ENCODE measurements around the gene NPIPA1. TPM values are rescaled to one million over a fixed set of nuclear protein-coding genes. Genes with fewer than 3 reads are reported as not detected.
"Not testable (repeated sequence)": the region's sequence is repeated elsewhere in the genome, so short reads cannot be mapped to it uniquely, and the experiment has no call there.

Gene NPIPA1
- total RNA-seq, 2 experiments from 2014 or later, result 66.7 to 124 TPM

DNA sequence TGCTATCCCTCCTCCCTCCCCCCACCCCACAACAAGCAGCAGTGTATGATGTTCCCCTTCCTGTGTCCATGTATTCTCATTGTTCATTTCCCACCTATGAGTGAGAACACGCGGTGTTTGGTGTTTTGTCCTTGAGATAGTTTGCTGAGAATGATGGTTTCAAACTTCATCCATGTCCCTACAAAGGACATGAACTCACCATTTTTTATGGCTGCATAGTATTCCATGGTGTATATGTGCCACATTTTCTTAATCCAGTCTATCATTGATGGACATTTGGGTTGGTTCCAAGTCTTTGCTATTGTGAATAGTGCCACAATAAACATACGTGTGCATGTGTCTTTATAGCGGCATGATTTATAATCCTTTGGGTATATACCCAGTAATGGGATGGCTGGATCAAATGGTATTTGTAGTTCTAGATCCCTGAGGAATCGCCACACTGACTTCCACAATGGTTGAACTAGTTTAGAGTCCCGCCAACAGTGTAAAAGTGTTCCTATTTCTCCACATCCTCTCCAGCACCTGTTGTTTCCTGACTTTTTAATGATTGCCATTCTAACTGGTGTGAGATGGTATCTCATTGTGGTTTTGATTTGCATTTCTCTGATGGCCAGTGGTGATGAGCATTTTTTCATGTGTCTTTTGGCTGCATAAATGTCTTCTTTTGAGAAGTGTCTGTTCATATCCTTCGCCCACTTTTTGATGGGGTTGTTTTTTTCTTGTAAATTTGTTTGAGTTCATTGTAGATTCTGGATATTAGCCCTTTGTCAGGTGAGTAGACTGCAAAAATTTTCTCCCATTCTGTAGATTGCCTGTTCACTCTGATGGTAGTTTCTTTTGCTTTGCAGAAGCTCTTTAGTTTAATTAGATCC lies 56.3 kb downstream of the NPIPA1 start:
- H3K79me2 ChIP-seq (ENCODE audit: insufficient read depth, low read depth, low read length), result peaks cover 12% of the 10 kb centered on the region; the same call in 1 of the 2 replicates
- not testable (repeated sequence) for BruUV-seq (replicated peaks)

DNA sequence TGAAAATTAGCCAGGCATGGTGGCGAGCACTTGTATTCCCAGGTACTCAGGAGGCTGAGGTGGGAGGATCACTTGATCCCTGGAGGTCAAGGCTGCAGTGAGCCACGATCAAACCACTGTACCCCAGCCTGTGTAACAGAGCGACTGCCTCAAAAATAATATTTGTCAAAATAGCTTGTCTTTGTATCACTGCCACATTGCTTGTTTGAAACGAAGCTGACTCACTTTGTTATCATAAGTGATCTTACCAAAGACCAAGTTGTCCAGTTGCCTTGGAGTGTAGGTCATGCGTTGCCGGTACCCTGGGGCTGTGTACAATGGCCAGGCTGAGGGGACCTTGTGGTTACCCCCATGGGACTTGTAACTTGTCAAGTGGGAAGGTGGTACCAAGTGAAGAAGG lies 59.5 kb downstream of the NPIPA1 start:
- H2AFZ ChIP-seq (ENCODE audit: low read length); DNase-seq (ENCODE audit: low spot score); BruUV-seq (replicated peaks); H3K9me2 ChIP-seq (ENCODE audit: insufficient read depth, low read length); H3K4me2 ChIP-seq (ENCODE audit: low read length); POLR2A ChIA-PET; H3K4me3 ChIP-seq (ENCODE audit: low read depth, low read length, poor library complexity, severe bottlenecking); CTCF ChIA-PET (ENCODE audit: unreplicated experiment); H3K27ac ChIP-seq (ENCODE audit: low read depth, low read length, poor library complexity, severe bottlenecking); H3K4me1 ChIP-seq (ENCODE audit: insufficient read depth, low read length, poor library complexity, severe bottlenecking); intact Hi-C loops (cut with micrococcal nuclease; ENCODE audit: unreplicated experiment); H3K9me3 ChIP-seq (ENCODE audit: low read length); H4K20me1 ChIP-seq (ENCODE audit: insufficient read depth, low read length): not testable (repeated sequence)
- Histone ChIP-seq H3K79me2 (ENCODE audit: insufficient read depth, low read depth, low read length) (peaks cover 12% of the 10 kb centered on the region; the same call in 1 of the 2 replicates), H3K36me3 (ENCODE audit: insufficient read depth, low read length) (peaks cover 28% of the 10 kb centered on the region)

More for the DNA sequence above, 56.3 kb downstream of the NPIPA1 start:
- peaks cover 25% of the 10 kb centered on the region for H3K36me3 ChIP-seq (ENCODE audit: insufficient read depth, low read length)
- H3K9me2 ChIP-seq (ENCODE audit: insufficient read depth, low read length); H3K4me3 ChIP-seq (ENCODE audit: low read depth, low read length, poor library complexity, severe bottlenecking); DNase-seq (ENCODE audit: low spot score); POLR2A ChIA-PET; CTCF ChIA-PET (ENCODE audit: unreplicated experiment); H3K27ac ChIP-seq (ENCODE audit: low read depth, low read length, poor library complexity, severe bottlenecking); H3K9me3 ChIP-seq (ENCODE audit: low read length); H2AFZ ChIP-seq (ENCODE audit: low read length); H4K20me1 ChIP-seq (ENCODE audit: insufficient read depth, low read length); intact Hi-C loops (cut with micrococcal nuclease; ENCODE audit: unreplicated experiment); H3K4me1 ChIP-seq (ENCODE audit: insufficient read depth, low read length, poor library complexity, severe bottlenecking); H3K4me2 ChIP-seq (ENCODE audit: low read length): not testable (repeated sequence)

DNA sequence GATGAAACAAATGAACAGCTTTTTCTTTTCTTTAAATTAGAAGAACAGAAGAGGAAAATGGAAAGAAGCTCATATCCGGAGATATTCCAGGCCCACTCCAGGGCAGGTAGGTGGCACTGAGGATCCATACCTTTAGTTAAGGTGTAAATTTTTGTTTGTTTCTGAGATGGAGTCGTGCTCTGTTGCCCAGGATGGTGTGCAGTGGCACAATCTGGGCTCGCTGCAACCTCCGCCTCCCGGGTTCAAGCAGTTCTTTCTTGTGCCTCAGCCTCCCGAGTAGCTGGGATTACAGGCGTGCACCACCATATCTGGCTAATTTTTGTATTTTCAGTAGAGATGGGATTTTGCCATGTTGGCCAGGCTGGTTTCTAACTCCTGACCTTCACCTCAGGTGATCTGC lies 61.1 kb downstream of the NPIPA1 start:
- H3K9me2 ChIP-seq (ENCODE audit: insufficient read depth, low read length); H4K20me1 ChIP-seq (ENCODE audit: insufficient read depth, low read length); H3K27ac ChIP-seq (ENCODE audit: low read depth, low read length, poor library complexity, severe bottlenecking); H3K4me2 ChIP-seq (ENCODE audit: low read length); CTCF ChIA-PET (ENCODE audit: unreplicated experiment); H3K4me3 ChIP-seq (ENCODE audit: low read depth, low read length, poor library complexity, severe bottlenecking); POLR2A ChIA-PET; DNase-seq (ENCODE audit: low spot score); intact Hi-C loops (cut with micrococcal nuclease; ENCODE audit: unreplicated experiment); H2AFZ ChIP-seq (ENCODE audit: low read length); H3K9me3 ChIP-seq (ENCODE audit: low read length); H3K4me1 ChIP-seq (ENCODE audit: insufficient read depth, low read length, poor library complexity, severe bottlenecking); BruUV-seq (replicated peaks): not testable (repeated sequence)
- Histone ChIP-seq H3K79me2 (ENCODE audit: insufficient read depth, low read depth, low read length) (peaks cover 12% of the 10 kb centered on the region; the same call in 1 of the 2 replicates), H3K36me3 (ENCODE audit: insufficient read depth, low read length) (peaks cover 19% of the 10 kb centered on the region)

DNA sequence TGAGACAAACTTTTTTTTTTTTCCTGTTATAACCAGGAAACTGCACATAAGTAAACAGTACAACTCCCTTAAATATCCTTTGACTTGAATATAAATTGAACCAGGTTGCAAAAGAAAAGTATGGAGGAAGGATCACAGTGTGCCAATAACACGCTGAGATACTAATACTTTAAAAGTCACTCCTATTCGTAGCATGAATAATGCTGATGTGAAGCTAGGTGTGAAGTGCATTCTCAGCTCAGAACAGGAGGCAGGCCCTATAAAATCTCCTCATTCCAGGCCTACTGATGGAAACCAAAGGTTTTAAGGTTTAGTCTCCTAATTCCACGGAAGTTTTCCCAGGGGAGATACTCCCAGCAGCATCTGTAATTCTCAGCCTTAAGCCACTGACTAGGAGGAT lies 62.6 kb downstream of the NPIPA1 start:
- H3K9me3 ChIP-seq (ENCODE audit: low read length); BruUV-seq (replicated peaks); POLR2A ChIA-PET; H3K4me1 ChIP-seq (ENCODE audit: insufficient read depth, low read length, poor library complexity, severe bottlenecking); H4K20me1 ChIP-seq (ENCODE audit: insufficient read depth, low read length); intact Hi-C loops (cut with micrococcal nuclease; ENCODE audit: unreplicated experiment); CTCF ChIA-PET (ENCODE audit: unreplicated experiment); H2AFZ ChIP-seq (ENCODE audit: low read length); H3K9me2 ChIP-seq (ENCODE audit: insufficient read depth, low read length); H3K27ac ChIP-seq (ENCODE audit: low read depth, low read length, poor library complexity, severe bottlenecking); DNase-seq (ENCODE audit: low spot score); H3K4me2 ChIP-seq (ENCODE audit: low read length); H3K4me3 ChIP-seq (ENCODE audit: low read depth, low read length, poor library complexity, severe bottlenecking): not testable (repeated sequence)
- Histone ChIP-seq H3K36me3 (ENCODE audit: insufficient read depth, low read length) (peaks cover 27% of the 10 kb centered on the region), H3K79me2 (ENCODE audit: insufficient read depth, low read depth, low read length) (peaks cover 12% of the 10 kb centered on the region; the same call in 1 of the 2 replicates)

Small RNA genes lying within 50 kb of the gene (microRNA-seq; reads per million reads assigned to microRNA genes)
- gene MIR3180-1 (ENCODE audit: borderline replicate concordance), result not detected
- not detected for gene MIR3670-1 (ENCODE audit: borderline replicate concordance)
- gene MIR6511A1 (ENCODE audit: borderline replicate concordance), result not detected
- gene MIR6770-1 (ENCODE audit: borderline replicate concordance), result not detected

Small RNA genes lying within 50 kb of the gene (small RNA-seq; reads per million reads assigned to genes)
- gene AC138932.4 (not detected), gene MIR3180-1 (not detected), gene MIR3670-1 (not detected), gene MIR6511A1 (not detected), gene MIR6770-1 (not detected), gene RF00019 (not detected)

Other genes with a start within 250 kb of the NPIPA1 start
- 0.41 TPM in 1 of 2 replicates, not detected in the other for gene PLA2G10, start 243.1 kb upstream of the NPIPA1 start, total RNA-seq (2014; rRNA removed; shearing (Covaris generic))
- 0.39 TPM in 1 of 2 replicates, not detected in the other for gene PLA2G10, start 243.1 kb upstream of the NPIPA1 start, total RNA-seq (2022)
- gene NPIPA3, start 234.0 kb upstream of the NPIPA1 start, total RNA-seq (2014; rRNA removed; shearing (Covaris generic)), result 2.8 and 5.0 TPM in 2 replicates
- gene NPIPA3, start 234.0 kb upstream of the NPIPA1 start, total RNA-seq (2022), result 1.3 and 1.8 TPM in 2 replicates
- not detected in 2 replicates for gene NPIPA2, start 194.9 kb upstream of the NPIPA1 start, total RNA-seq (2014; rRNA removed; shearing (Covaris generic))
- 4.9 and 10.7 TPM in 2 replicates for gene NPIPA2, start 194.9 kb upstream of the NPIPA1 start, total RNA-seq (2022)
- gene NOMO1, start 103.7 kb upstream of the NPIPA1 start, total RNA-seq (2014; rRNA removed; shearing (Covaris generic)), result 27.3 and 34.9 TPM in 2 replicates
- 46.8 and 52.6 TPM in 2 replicates for gene NOMO1, start 103.7 kb upstream of the NPIPA1 start, total RNA-seq (2022)
- 43.0 and 58.0 TPM in 2 replicates for gene PDXDC1, start 37.6 kb downstream of the NPIPA1 start, total RNA-seq (2014; rRNA removed; shearing (Covaris generic))
- 83.3 and 85.3 TPM in 2 replicates for gene PDXDC1, start 37.6 kb downstream of the NPIPA1 start, total RNA-seq (2022)
- gene NTAN1, start 118.6 kb downstream of the NPIPA1 start, total RNA-seq (2014; rRNA removed; shearing (Covaris generic)), result 38.3 and 38.8 TPM in 2 replicates
- 37.3 and 38.0 TPM in 2 replicates for gene NTAN1, start 118.6 kb downstream of the NPIPA1 start, total RNA-seq (2022)
- gene RRN3, start 156.8 kb downstream of the NPIPA1 start, total RNA-seq (2014; rRNA removed; shearing (Covaris generic)), result 16.6 and 17.6 TPM in 2 replicates
- 21.2 and 24.7 TPM in 2 replicates for gene RRN3, start 156.8 kb downstream of the NPIPA1 start, total RNA-seq (2022)